ENCODE data around the gene ZNF319.

The ZNF319 gene

GRCh38 chr16:57996406-57997175, 3.9 kb downstream of the ZNF319 start:
- TF ChIP-seq CTCF (IDR thresholded peaks at IDR 0.05) = no peak
- H3K4me3 ChIP-seq = no peak overlapping the region

GRCh38 chr16:57995721-57996405, 4.6 kb downstream of the ZNF319 start:
- no peak overlapping the region for H3K27ac ChIP-seq
- no peak for TF ChIP-seq CTCF (IDR thresholded peaks at IDR 0.05)

More at GRCh38 chr16:57996406-57997175, 3.9 kb downstream of the ZNF319 start:
- H3K27ac ChIP-seq = no peak overlapping the region
- DNase-seq (ENCODE audit: low spot score) = no peak

GRCh38 chr16:57994778-57995177, 5.7 kb downstream of the ZNF319 start:
- DNase-seq (ENCODE audit: low spot score) = no peak
- H3K27ac ChIP-seq = no peak overlapping the region
- no peak for TF ChIP-seq CTCF (IDR thresholded peaks at IDR 0.05)
- H3K4me3 ChIP-seq = no peak overlapping the region

More at GRCh38 chr16:57995721-57996405, 4.6 kb downstream of the ZNF319 start:
- no peak overlapping the region for H3K4me3 ChIP-seq
- no peak for DNase-seq (ENCODE audit: low spot score)

- no peak for DNase-seq (ENCODE audit: low spot score)
- no peak for TF ChIP-seq CTCF (IDR thresholded peaks at IDR 0.05)
- H3K4me3 ChIP-seq = no peak overlapping the region
- no peak overlapping the region for H3K27ac ChIP-seq
These were observed 6.1 kb downstream of the ZNF319 start for GRCh38 chr16:57994361-57994760.

GRCh38 chr16:57993897-57994296, 6.6 kb downstream of the ZNF319 start:
- Histone ChIP-seq H3K4me3 (no peak overlapping the region), H3K27ac (no peak overlapping the region)
- DNase-seq (ENCODE audit: low spot score) = no peak
- no peak for TF ChIP-seq CTCF (IDR thresholded peaks at IDR 0.05)

GRCh38 chr16:57993438-57993837, 7.0 kb downstream of the ZNF319 start:
- no peak for DNase-seq (ENCODE audit: low spot score)
- H3K4me3 ChIP-seq = no peak overlapping the region
- no peak overlapping the region for H3K27ac ChIP-seq
- no peak for TF ChIP-seq CTCF (IDR thresholded peaks at IDR 0.05)

GRCh38 chr16:57992084-57992483, 8.4 kb downstream of the ZNF319 start:
- no peak overlapping the region for H3K4me3 ChIP-seq
- TF ChIP-seq CTCF (IDR thresholded peaks at IDR 0.05) = no peak
- H3K27ac ChIP-seq = no peak overlapping the region
- no peak for DNase-seq (ENCODE audit: low spot score)
